HG03025 (cell line): Measurements from ENCODE around the gene TIMM50.

ENCODE experiments used
- ATAC-seq: cut with Tn5 transposase; IDR thresholded peaks from one replicate; pipeline ENCODE4 v1.9.1; 2021; ENCODE audit warnings: mild to moderate bottlenecking, moderate library complexity; ENCODE audit not compliant: unreplicated experiment, low FRiP score

Gene TIMM50

GRCh38 chr19:39498798-39499642 lies 18.4 kb downstream of the TIMM50 start, which contains the start of gene DLL3:
TSS of gene DLL3 (plus strand) at chr19:39498947. CDS start at chr19:39498975, 28 bp downstream.
- no peak for ATAC-seq

GRCh38 chr19:39499932-39500331 lies 19.3 kb downstream of the TIMM50 start:
- no peak for ATAC-seq

DNA sequence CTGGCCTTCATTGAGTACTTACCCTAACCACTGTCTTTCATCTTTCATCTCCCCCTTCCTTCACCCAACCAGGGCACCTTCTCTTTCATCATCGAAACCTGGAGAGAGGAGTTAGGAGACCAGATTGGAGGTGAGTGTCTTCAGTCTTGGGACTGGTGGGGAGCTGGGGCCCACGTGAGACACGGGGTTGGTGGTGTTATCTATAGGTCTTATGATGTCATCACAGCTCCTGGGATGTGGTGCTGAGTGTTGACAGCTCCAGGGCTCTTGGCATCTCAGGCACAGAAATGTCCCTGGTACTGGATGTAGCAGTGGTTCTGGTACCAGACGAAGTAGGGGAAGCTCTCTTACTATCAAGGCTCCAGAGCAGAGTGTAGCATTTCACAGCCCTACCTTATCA lies 19.9 kb downstream of the TIMM50 start:
- no peak for ATAC-seq

DNA sequence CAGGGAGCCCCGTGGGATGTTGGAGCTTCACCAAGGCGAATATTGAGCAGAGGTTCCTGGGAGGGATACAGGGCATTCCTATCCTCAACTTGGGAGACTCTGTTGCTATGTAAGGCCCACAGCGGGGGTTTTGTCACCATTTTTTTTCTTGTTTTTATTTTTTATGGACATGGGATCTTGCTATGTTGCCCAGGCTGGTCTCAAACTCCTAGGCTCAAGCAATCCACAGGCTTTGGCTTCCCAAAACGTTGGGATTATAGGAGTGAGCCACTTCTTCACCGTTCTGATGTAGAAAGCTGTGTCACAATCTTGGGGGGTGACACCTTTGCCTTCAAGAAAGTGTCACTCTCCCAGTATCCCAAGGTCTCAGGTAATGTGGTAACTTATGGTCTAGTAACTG lies 20.7 kb downstream of the TIMM50 start:
- ATAC-seq: no peak

DNA sequence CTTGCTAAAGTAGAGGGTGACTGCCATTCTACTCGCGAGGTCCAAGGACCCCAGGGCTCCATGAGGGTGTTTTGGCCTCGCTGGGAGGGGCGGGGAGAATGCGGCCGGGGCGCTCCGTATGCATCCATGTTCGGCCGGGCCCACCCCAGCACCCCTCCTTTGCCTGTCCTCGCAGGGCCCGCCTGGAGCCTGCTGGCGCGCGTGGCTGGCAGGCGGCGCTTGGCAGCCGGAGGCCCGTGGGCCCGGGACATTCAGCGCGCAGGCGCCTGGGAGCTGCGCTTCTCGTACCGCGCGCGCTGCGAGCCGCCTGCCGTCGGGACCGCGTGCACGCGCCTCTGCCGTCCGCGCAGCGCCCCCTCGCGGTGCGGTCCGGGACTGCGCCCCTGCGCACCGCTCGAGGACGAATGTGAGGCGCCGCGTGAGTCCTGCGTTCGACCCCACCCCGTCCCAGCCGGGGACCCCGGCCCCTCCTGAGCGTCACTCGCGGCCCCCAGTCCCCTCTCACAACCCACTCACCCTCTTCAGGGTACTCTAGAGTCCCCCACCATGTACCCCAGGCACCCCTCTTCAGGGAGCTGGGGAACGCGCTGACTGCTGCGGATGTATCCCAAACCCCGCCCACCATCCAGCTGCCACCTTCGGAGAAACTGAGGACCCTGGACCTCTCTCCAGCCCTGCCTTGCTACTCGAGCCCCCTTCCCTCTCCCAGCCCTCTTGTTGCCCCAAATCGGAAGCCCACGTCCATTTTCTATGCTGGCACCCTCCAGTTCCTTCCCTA lies 22.2 kb downstream of the TIMM50 start:
- ATAC-seq: no peak

- no peak for ATAC-seq
Observed at GRCh38 chr19:39506598-39506943, 25.9 kb downstream of the TIMM50 start.

GRCh38 chr19:39506944-39507714 lies 26.5 kb downstream of the TIMM50 start:
- ATAC-seq: no peak

DNA sequence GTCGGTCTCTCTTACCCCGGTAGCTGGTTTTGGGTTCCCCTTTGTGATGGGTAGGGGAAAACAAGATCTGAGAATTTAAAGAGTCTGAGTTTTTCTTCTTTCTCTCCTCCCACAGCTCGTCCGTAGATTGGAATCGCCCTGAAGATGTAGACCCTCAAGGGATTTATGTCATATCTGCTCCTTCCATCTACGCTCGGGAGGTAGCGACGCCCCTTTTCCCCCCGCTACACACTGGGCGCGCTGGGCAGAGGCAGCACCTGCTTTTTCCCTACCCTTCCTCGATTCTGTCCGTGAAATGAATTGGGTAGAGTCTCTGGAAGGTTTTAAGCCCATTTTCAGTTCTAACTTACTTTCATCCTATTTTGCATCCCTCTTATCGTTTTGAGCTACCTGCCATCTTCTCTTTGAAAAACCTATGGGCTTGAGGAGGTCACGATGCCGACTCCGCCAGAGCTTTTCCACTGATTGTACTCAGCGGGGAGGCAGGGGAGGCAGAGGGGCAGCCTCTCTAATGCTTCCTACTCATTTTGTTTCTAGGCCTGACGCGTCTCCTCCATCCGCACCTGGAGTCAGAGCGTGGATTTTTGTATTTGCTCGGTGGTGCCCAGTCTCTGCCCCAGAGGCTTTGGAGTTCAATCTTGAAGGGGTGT lies 27.2 kb downstream of the TIMM50 start:
- ATAC-seq: no peak

GRCh38 chr19:39508629-39509028 lies 28.0 kb downstream of the TIMM50 start:
- no peak for ATAC-seq

- ATAC-seq: no peak
Observed at GRCh38 chr19:39509233-39509632, 28.6 kb downstream of the TIMM50 start.

DNA sequence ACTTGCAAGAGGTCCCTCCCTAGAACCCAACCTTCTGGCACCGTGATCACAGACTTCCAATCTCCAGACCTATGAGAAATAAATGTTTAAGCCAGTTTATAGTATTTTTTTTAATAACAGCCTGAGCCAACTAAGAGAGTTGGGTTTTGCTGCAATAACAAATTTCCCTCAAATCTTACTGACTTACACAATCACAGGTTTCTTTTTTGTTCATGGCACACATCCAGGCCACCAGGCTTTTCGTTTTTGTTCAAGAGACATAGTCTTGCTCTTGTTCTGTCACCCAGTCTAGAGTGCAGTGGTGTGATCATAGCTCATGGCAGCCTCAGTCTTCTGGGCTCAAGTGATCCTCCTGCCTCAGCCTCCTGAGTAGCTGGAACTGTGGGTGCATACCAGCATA lies 32.4 kb downstream of the TIMM50 start:
- ATAC-seq: no peak

- no peak for ATAC-seq
Observed at GRCh38 chr19:39514840-39515550, 34.4 kb downstream of the TIMM50 start, which contains the start of gene SELENOV. TSS of gene SELENOV (plus strand) at chr19:39515139. CDS start at chr19:39515213, 74 bp downstream.

DNA sequence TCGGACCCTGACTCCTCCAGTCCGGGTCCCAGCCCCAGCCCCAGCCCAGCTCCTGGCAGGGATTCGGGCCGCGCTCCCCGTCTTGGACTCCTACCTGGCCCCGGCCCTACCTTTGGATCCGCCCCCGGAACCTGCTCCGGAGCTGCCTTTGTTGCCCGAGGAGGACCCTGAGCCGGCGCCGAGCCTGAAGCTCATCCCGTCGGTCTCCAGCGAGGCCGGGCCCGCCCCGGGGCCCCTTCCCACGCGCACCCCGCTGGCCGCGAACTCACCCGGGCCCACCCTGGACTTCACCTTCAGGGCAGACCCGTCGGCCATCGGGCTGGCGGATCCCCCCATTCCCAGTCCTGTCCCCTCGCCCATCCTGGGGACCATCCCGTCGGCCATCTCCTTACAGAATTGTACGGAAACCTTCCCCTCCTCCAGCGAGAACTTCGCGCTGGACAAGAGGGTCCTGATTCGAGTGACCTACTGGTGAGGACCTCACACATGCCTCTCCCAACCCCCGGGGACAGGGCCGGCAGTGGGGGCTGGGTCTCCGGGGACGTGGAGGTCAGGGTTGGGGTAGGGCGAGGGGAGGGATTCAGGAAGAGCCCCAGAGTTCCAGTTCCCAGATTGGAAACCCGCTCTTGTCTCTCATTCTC lies 35.0 kb downstream of the TIMM50 start:
- no peak for ATAC-seq

- ATAC-seq: no peak
Observed at GRCh38 chr19:39516270-39516669, 35.6 kb downstream of the TIMM50 start.

GRCh38 chr19:39517432-39517831 lies 36.8 kb downstream of the TIMM50 start:
- no peak for ATAC-seq

GRCh38 chr19:39518458-39518857 lies 37.8 kb downstream of the TIMM50 start:
- ATAC-seq: no peak

GRCh38 chr19:39518975-39519374 lies 38.3 kb downstream of the TIMM50 start:
- ATAC-seq: no peak

- no peak for ATAC-seq
Observed at GRCh38 chr19:39520541-39521484, 40.2 kb downstream of the TIMM50 start.
